IMR-90 (cell line): ENCODE results near the gene BEX5.

Source experiments
- BHLHE40 ChIP-seq: fragments of 150-350 bp; IDR thresholded peaks from 2 replicates; pipeline ENCODE4 v1.6.1; 2016; ENCODE audit warnings: mild to moderate bottlenecking, low read depth, low read length
- CTCF ChIP-seq: conservative IDR thresholded peaks from 2 replicates; pipeline ENCODE4 v1.5.1; 2012; ENCODE audit warnings: mild to moderate bottlenecking, low read depth, low read length, improper control_type of control experiment

- TF ChIP-seq CTCF (no peak), BHLHE40 (no peak)
These were observed 40.0 kb downstream of the BEX5 start for GRCh38 chrX:102115748-102116147.
